Right hindlimb (tissue), 1 donor: Measurements from ENCODE around the gene ETS2.

ENCODE experiments used
- DNase-seq: peaks from one replicate; pipeline ENCODE4 v3.0.0-alpha.2; 2018

Gene ETS2

DNA sequence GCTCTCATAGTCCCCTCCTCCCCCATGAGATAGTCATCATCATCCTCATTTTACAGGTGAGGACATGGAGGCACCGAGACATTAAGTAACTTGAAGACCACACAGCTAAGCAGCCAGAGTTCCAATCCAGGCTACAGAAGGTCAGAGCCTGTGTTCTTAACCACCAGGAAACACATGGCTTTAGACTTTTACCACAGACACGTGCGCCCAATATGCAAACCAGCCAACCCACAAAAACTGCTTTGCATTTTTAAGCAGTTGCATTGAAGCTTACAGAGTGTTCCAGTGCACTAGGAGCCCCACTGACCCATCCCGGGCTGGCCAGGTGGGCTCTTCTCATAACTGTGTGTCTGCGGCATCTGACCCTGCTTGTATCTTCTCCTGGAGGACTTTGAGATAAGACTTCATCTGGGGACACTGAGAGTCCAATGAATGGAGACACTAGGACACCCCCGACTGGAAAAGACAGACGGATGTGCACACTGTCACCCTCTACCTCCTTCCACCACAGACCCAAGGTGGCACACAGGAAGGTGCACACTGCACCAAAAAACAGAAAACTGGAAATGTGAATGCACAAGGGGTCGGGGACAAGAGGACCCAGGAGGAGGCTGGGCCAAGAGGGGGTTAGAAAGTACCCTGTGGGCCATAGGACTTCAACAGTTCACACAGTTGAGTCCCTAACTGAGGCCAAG is 56.4 kb downstream of the ETS2 start:
- no peak for DNase-seq

DNA sequence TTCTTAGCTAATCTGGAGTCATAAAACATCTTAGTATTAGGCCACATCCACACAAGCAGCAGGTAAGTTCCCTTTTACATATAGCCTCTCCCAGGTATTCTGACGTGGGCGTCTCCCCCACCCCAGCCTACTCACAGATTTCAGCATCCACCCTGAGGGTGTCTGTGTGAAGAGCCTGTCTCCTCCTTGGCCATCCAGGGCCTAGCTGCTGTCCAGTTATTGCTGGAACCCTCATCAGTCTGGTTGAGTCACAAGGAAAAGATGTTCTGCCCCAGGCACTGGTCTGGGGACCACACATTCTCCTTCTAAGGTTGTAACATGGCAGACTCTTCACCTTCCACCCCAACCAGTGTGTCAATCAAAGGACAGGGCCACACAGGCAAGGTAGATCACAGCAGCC is 57.6 kb downstream of the ETS2 start:
- DNase-seq: no peak

DNA sequence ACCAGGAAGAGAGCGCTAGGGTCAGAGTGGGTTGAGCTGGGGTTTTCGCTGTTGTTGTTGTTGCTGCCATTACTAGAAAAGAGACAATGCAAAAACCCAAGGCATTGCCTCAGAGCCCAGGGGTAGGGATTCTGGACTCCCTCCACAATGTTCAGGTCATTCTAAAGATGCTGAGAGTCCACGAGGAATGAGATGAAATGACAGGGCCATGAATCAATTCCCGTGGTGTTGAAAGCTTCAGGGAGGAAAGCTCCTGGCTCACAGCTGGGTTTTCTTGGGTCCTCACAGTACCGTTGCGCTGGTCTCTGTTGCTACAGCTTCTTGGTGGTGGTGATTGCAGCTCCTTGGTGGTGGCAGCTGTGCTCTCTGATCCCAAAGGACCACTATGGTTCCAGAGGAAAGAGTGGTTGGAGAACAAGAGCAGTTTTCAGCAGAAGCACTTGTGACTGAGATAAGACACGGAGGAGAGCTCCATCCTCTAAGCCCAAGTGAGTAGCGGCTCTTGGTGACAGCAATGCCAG is 58.2 kb downstream of the ETS2 start:
- no peak for DNase-seq

DNA sequence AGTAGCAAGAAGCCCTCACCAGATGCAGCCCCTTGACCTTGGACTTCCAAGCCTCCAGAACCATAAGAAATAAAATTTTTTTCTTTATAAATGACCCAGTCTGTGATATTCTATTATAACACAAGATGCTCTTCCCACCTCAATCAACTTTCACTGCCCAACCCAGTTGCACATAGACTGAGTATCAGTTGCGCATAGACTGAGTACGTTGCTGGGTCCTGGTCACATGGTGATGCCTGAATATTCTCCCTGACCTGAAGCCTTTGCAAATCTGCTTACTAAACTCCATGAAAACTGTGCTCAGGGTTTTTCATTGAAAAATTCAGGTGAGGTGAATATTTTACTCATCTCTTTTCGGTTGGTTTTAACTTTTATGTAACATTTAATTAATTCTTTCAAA is 59.2 kb downstream of the ETS2 start:
- DNase-seq: no peak

DNA sequence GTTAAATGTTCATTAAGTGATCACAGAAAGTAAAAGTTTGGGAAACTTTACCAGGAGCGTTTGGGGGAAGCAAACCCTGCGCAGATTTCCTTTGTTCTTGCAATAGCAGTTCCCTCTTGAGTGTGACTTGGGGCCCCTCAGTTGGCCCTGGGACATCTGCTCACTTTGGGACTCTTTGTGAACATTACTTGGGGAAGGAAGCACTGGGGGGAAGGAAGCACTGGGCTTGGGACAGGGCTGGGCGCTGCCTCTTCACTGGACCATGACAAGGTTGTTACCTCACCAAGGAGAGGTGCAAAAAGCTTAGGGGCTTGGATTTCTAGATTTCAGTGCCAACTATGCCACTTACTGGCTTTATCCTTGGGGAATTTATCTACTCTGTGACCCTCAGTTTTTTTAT is 63.5 kb downstream of the ETS2 start:
- no peak for DNase-seq

DNA sequence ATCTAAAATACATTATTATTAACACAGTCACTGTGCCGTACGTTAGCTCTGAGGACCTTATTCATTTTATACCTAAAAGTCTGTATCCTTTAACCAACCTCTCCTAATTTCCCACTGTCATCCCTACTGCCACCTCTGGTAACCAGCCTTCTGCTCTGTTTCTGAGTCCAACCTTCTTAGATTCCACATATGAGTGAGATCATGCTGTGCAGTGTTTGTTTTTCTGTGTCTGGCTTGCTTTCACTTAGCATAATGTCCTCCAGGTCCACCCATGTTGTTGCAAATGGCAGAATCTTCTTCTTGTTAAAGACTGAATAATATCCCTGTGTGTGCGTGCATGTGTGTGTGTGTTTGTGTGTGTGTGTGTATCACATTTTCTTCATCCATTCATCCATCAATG is 64.2 kb downstream of the ETS2 start:
- no peak for DNase-seq
